Thyroid gland (tissue), 4 donors: ENCODE data around the gene ADAMTS2.

ENCODE experiments used
- CTCF ChIP-seq, 6 experiments: fragments of 200-600 bp in 3 of 6; fragments of 450-650 bp in 3 of 6; sonication (generic) in 3 of 6; IDR thresholded peaks; one replicate each; pipeline ENCODE4 v1.5.1; 2016 to 2019; ENCODE audit warnings: antibody characterized with exemption in 6 of 6, mild to moderate bottlenecking in 2 of 6, inconsistent platforms in 1 of 6, moderate library complexity in 1 of 6
- POLR2A ChIP-seq, 2 donors: fragments of 450-650 bp; IDR thresholded peaks; one replicate each; pipeline ENCODE4 v1.6.1; 2017; ENCODE audit warnings: antibody characterized with exemption in 2 of 2, mild to moderate bottlenecking in 2 of 2, moderate library complexity in 1 of 2

- TF ChIP-seq CTCF (IDR thresholded peaks at IDR 0.05) (no peak), POLR2A (IDR thresholded peaks at IDR 0.05) (no peak)
These were observed 49.0 kb downstream of the ADAMTS2 start for GRCh38 chr5:179296150-179296821.
